Body of pancreas (tissue), 4 donors: ENCODE results near the gene PLEKHO1. TPM values are rescaled to one million over a fixed set of nuclear protein-coding genes. Genes with fewer than 3 reads are reported as not detected.
"Not testable (repeated sequence)": the region's sequence is repeated elsewhere in the genome, so short reads cannot be mapped to it uniquely, and the experiment has no call there.

ENCODE experiments used
- ATAC-seq: fragments of 150-250 bp; one replicate; pipeline ENCODE4 v1.9.1; 2016
- DNase-seq, 4 donors: peaks; one replicate each; pipeline ENCODE4 v3.0.0-alpha.2; 2019
- H3K27ac ChIP-seq, 4 donors: fragments of 200-600 bp; sonication (generic); 1 replicate in 3 of 4; 2 replicates in 1 of 4; pipeline versions ENCODE4 v1.5.1 to v1.6.1; 2016 to 2019; ENCODE audit warnings: mild to moderate bottlenecking in 1 of 4, mixed read lengths in 1 of 4, moderate library complexity in 1 of 4
- H3K27me3 ChIP-seq, 2 donors: fragments of 200-600 bp; sonication (generic); one replicate each; pipeline ENCODE4 v1.6.0; 2016; ENCODE audit warnings: mild to moderate bottlenecking in 1 of 2
- H3K36me3 ChIP-seq, 2 donors: fragments of 200-600 bp; sonication (generic); replicated peaks in 1 of 2; 2 replicates each; pipeline ENCODE4 v1.5.1; 2016; ENCODE audit warnings: low read depth in 2 of 2; ENCODE audit not compliant: insufficient read depth in 1 of 2
- H3K4me1 ChIP-seq: fragments of 200-600 bp; sonication (generic); one replicate; pipeline ENCODE4 v1.6.0; 2016
- H3K4me3 ChIP-seq, 2 donors: fragments of 200-600 bp; sonication (generic); 1 replicate in 1 of 2; 2 replicates in 1 of 2; pipeline ENCODE4 v1.5.1; 2016 to 2019
- H3K9me3 ChIP-seq, 3 donors: fragments of 200-600 bp; sonication (generic); 1 replicate in 2 of 3; 2 replicates in 1 of 3; pipeline ENCODE4 v1.5.1; 2016
- CTCF ChIP-seq, 7 experiments: fragments of 450-650 bp in 4 of 7; fragments of 200-600 bp in 3 of 7; sonication (generic) in 3 of 7; IDR thresholded peaks; one replicate each; pipeline ENCODE4 v1.5.1; 2016 to 2019; ENCODE audit warnings: antibody characterized with exemption in 7 of 7
- POLR2A ChIP-seq, 3 donors: fragments of 450-650 bp; IDR thresholded peaks; one replicate each; pipeline ENCODE4 v1.6.1; 2016; ENCODE audit warnings: antibody characterized with exemption in 3 of 3, mild to moderate bottlenecking in 2 of 3
- WGBS, 2 donors: methylation state at CpG; one replicate each; pipeline ENCODE4 v1.1.5; 2017; 5-methylcytosine and 5-hydroxymethylcytosine counted together
- intact Hi-C: fragments of 100-400 bp; cut with DNase I; formaldehyde crosslinking; loops from one replicate; pipeline ENCODE4 v1.15.1; 2023
- total RNA-seq, 2 donors: library from RNA; depleted of rRNA; stranded (reverse); fragments of >200 nt; gene quantifications; one replicate each; pipeline ENCODE4 v1.1.0, GENCODE V29; 2016

The PLEKHO1 gene
- total RNA-seq, 2 donors from 2014 or later: 5.3 to 7.0 TPM

DNA sequence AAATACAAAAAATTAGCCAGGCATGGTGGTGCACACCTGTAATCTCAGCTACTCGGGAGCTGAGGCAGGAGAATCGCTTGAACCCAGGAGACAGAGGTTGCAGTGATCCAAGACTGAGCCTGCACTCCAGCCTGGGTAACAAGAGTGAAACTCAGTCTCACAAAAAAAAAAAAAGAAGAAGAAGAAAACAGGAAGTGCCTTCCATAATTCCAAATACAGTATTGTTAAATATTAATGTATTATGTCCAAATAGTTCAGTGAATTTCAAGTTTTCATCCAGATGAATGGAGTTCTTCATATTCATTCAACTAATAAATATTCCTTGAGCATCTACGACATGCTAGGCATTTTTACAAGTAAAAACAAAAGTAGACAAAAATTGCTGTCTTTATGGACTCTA is 33.3 kb downstream of the PLEKHO1 start:
- Histone ChIP-seq H3K27ac (no peak overlapping the region), H3K4me3 (no peak overlapping the region), H3K27me3 (peaks cover 0 to 8% of the 10 kb centered on the region in 2 donors), H3K9me3 (no peaks in the 10 kb centered on the region), H3K36me3 (no peaks in the 10 kb centered on the region), H3K4me1 (peaks cover 9% of the 10 kb centered on the region)
- TF ChIP-seq CTCF (IDR thresholded peaks at IDR 0.05) (no peak), POLR2A (IDR thresholded peaks at IDR 0.05) (no peak)
- intact Hi-C loops: no loop called here
- DNase-seq (no peak), ATAC-seq (no peak)
- 80 to 83% methylated on average over 3 of the region's 3 CpGs for WGBS, 2 donors

GRCh38 chr1:150185481-150185880 is 35.8 kb downstream of the PLEKHO1 start:
- Histone ChIP-seq H3K27ac (no peak overlapping the region), H3K4me3 (no peak overlapping the region), H3K9me3 (no peaks in the 10 kb centered on the region), H3K4me1 (peaks cover 9% of the 10 kb centered on the region), H3K36me3 (no peaks in the 10 kb centered on the region), H3K27me3 (peaks cover 0 to 14% of the 10 kb centered on the region in 2 donors)
- DNase-seq: no peak
- no peak for ATAC-seq
- TF ChIP-seq POLR2A (IDR thresholded peaks at IDR 0.05): no peak
- no peak for TF ChIP-seq CTCF (IDR thresholded peaks at IDR 0.05)
- 66 to 69% methylated on average over 7 of the region's 7 CpGs for WGBS, 2 donors
- intact Hi-C loops: no loop called here

DNA sequence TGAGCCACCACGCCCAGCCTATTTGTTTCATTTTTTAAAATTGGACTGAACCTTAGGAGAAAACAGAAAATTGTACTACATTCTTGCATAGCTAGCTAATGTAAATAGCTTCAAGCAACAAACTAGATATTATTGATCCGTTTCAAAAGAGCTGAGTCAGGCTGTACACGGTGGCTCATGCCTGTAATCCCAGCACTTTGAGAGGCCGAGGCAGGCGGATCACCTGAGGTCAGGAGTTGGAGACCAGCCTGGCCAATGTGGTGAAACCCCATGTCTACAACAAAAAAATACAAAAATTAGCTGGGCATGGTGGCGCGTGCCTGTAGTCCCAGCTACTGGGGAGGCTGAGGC is 36.7 kb downstream of the PLEKHO1 start:
- intact Hi-C loops, H3K4me1 ChIP-seq, ATAC-seq, H3K9me3 ChIP-seq, DNase-seq, H3K4me3 ChIP-seq, H3K36me3 ChIP-seq: not testable (repeated sequence)
- peak overlapping the region in 1 of 4 donors; percentile 65 for H3K27ac ChIP-seq
- WGBS, 2 donors: 50 to 58% methylated on average over 5 to 7 of the region's 7 CpGs
- H3K27me3 ChIP-seq: peaks cover 0 to 14% of the 10 kb centered on the region in 2 donors

DNA sequence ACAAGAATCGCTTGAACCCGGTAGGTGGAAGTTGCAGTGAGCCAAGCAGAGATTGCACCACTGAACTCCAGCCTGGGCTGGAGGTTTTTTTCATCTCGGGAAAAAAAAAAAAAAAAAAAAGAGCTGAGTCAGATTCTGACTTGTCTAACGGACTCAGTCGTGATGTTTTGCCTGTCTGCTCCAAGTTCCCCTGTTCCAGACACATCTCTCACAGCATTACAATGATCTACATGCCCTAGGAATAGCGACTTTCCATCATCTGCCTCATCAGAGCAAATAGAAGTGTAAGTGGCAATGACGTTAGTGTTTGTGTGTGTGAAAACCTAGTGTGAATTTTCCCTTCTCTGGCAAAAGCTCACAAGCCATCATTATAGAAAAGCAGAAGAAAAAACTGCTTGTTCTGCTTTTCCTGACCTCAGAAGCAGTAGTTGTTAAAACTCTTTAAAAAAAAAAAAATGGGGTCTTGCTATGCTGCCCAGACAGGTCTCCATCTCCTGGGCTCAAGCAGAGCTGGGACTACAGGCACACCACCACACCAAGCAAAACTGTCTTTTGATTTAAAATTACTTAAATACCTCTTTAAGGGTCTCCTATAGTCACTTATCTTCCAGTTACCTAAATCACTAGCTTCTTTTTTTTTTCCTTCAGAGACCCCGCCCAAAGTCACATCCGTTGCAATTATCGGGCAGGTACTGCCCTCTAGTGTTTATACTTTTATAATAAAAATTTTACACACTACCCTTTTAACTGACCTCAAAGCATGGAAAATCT is 37.3 kb downstream of the PLEKHO1 start:
- H3K27ac ChIP-seq: peak overlapping the region in 1 of 4 donors; percentile 65
- intact Hi-C loops: no loop called here
- WGBS, 2 donors: 27% methylated on average over 10 of the region's 10 CpGs

DNA sequence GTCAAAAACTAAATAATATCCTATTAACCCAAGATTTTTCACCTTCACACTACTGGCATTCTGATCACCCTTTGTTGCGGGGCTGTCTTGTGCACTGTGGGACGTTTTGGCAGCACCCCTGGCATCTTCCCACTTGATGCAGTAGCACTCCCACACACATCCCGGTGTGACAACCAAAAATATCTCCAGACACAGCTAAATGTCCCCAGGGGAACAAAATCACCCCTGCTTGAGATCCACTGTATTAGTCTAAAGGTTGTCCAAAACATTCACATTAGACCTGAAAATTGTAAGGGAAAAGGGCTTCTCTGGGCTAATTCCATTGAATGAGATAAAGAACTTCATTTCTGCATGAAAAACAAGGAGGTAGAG is 37.8 kb downstream of the PLEKHO1 start:
- 17 to 24% methylated on average over 3 of the region's 3 CpGs for WGBS, 2 donors
- H3K4me3 ChIP-seq: no peak overlapping the region
- no peaks in the 10 kb centered on the region for H3K36me3 ChIP-seq
- TF ChIP-seq CTCF (IDR thresholded peaks at IDR 0.05) (no peak), POLR2A (IDR thresholded peaks at IDR 0.05) (no peak)
- ATAC-seq (peak; percentile 24), DNase-seq (no peak)
- H3K9me3 ChIP-seq: no peaks in the 10 kb centered on the region
- H3K27ac ChIP-seq: no peak overlapping the region
- peaks cover 9% of the 10 kb centered on the region for H3K4me1 ChIP-seq
- peaks cover 0 to 14% of the 10 kb centered on the region in 2 donors for H3K27me3 ChIP-seq
- intact Hi-C loops: no loop called here

More for the DNA sequence above, 37.3 kb downstream of the PLEKHO1 start:
- DNase-seq (peak in 1 of 4 donors; percentile 45), ATAC-seq (peak; percentile 71)
- peaks cover 0 to 14% of the 10 kb centered on the region in 2 donors for H3K27me3 ChIP-seq
- no peak for TF ChIP-seq POLR2A (IDR thresholded peaks at IDR 0.05)
- TF ChIP-seq CTCF (IDR thresholded peaks at IDR 0.05): peak; percentile 22 to 52 (median 41)
- H3K4me1 ChIP-seq: peaks cover 9% of the 10 kb centered on the region
- H3K9me3 ChIP-seq: no peaks in the 10 kb centered on the region
- H3K4me3 ChIP-seq: no peak overlapping the region
- H3K36me3 ChIP-seq: no peaks in the 10 kb centered on the region
